H9 (cell line): ENCODE data around the gene EDRF1. TPM values are rescaled to one million over a fixed set of nuclear protein-coding genes. Genes with fewer than 3 reads are reported as not detected.

Experiments
- DNase-seq: peaks from one replicate; pipeline ENCODE4 v3.0.0-alpha.2; 2017
- H2AFZ ChIP-seq: one replicate; pipeline ENCODE4 v1.6.1; 2013; ENCODE audit warnings: mild to moderate bottlenecking, low read length, control low read depth, moderate library complexity
- H2AK5ac ChIP-seq: 2 replicates; pipeline ENCODE4 v1.6.1; 2013; ENCODE audit warnings: low read length, control low read depth, mixed read lengths; ENCODE audit not compliant: insufficient read length
- H2BK120ac ChIP-seq: one replicate; pipeline ENCODE4 v1.6.1; 2013; ENCODE audit warnings: low read depth, mild to moderate bottlenecking, low read length, control low read depth, inconsistent platforms; ENCODE audit not compliant: poor library complexity, severe bottlenecking
- H2BK12ac ChIP-seq: 2 replicates; pipeline ENCODE4 v1.6.1; 2013; ENCODE audit warnings: low read length, control low read depth, mixed read lengths, low read depth; ENCODE audit not compliant: insufficient read length
- H2BK15ac ChIP-seq: 2 replicates; pipeline ENCODE4 v1.6.1; 2013; ENCODE audit warnings: low read depth, low read length, control low read depth
- H2BK20ac ChIP-seq: one replicate; pipeline ENCODE4 v1.6.1; 2013; ENCODE audit warnings: low read depth, mild to moderate bottlenecking, low read length, control low read depth, inconsistent platforms; ENCODE audit not compliant: poor library complexity, severe bottlenecking
- H2BK5ac ChIP-seq: 2 replicates; pipeline ENCODE4 v1.6.1; 2013; ENCODE audit warnings: low read length, control low read depth, mixed read lengths; ENCODE audit not compliant: insufficient read length
- H3K14ac ChIP-seq: 2 replicates; pipeline ENCODE4 v1.6.1; 2013; ENCODE audit warnings: low read length, control low read depth; ENCODE audit not compliant: insufficient read depth
- H3K18ac ChIP-seq: 2 replicates; pipeline ENCODE4 v1.6.1; 2013; ENCODE audit warnings: low read depth, mild to moderate bottlenecking, mixed read lengths, low read length, control low read depth; ENCODE audit not compliant: insufficient read length
- H3K23ac ChIP-seq: 2 replicates; pipeline ENCODE4 v1.6.1; 2013; ENCODE audit warnings: low read length, control low read depth, mixed read lengths, low read depth; ENCODE audit not compliant: insufficient read length
- H3K23me2 ChIP-seq: 2 replicates; pipeline ENCODE4 v1.6.1; 2013; ENCODE audit warnings: low read depth, mild to moderate bottlenecking, mixed read lengths, low read length, control low read depth; ENCODE audit not compliant: insufficient read length, poor library complexity, severe bottlenecking
- H3K27ac ChIP-seq: 2 replicates; pipeline ENCODE4 v1.5.1; 2013; ENCODE audit warnings: low read length, control low read depth, mixed read lengths, low read depth; ENCODE audit not compliant: insufficient read length
- H3K27me3 ChIP-seq: 2 replicates; pipeline ENCODE4 v1.6.1; 2013; ENCODE audit warnings: low read length, control low read depth, inconsistent platforms; ENCODE audit not compliant: insufficient read depth
- H3K4ac ChIP-seq: 2 replicates; pipeline ENCODE4 v1.6.1; 2013; ENCODE audit warnings: low read depth, mild to moderate bottlenecking, control low read depth, inconsistent platforms, low read length, moderate library complexity
- H3K4me1 ChIP-seq: 2 replicates; pipeline ENCODE4 v1.6.1; 2013; ENCODE audit warnings: low read length, control low read depth, inconsistent platforms; ENCODE audit not compliant: insufficient read depth
- H3K4me2 ChIP-seq: 2 replicates; pipeline ENCODE4 v1.6.1; 2013; ENCODE audit warnings: low read length, control low read depth, mixed read lengths; ENCODE audit not compliant: insufficient read length, insufficient read depth
- H3K56ac ChIP-seq: 2 replicates; pipeline ENCODE4 v1.6.1; 2013; ENCODE audit warnings: low read depth, mild to moderate bottlenecking, mixed read lengths, low read length, control low read depth; ENCODE audit not compliant: insufficient read length
- H3K79me1 ChIP-seq: 2 replicates; pipeline ENCODE4 v1.6.1; 2013; ENCODE audit warnings: low read depth, mild to moderate bottlenecking, moderate library complexity, low read length, control low read depth, inconsistent platforms; ENCODE audit not compliant: insufficient read depth, poor library complexity, severe bottlenecking
- H3K79me2 ChIP-seq: 2 replicates; pipeline ENCODE4 v1.6.1; 2013; ENCODE audit warnings: low read length, control low read depth, inconsistent platforms; ENCODE audit not compliant: insufficient read depth
- H3K9ac ChIP-seq: 2 replicates; pipeline ENCODE4 v1.6.1; 2013; ENCODE audit warnings: low read length, control low read depth, mixed read lengths; ENCODE audit not compliant: insufficient read length; ENCODE audit errors: extremely low read depth
- H3K9me3 ChIP-seq: one replicate; pipeline ENCODE4 v1.6.1; 2013; ENCODE audit warnings: low read depth, low read length, inconsistent platforms; ENCODE audit not compliant: control insufficient read depth
- H3T11ph ChIP-seq: one replicate; pipeline ENCODE4 v1.6.1; 2013; ENCODE audit warnings: mild to moderate bottlenecking, low read length, control low read depth, inconsistent platforms
- H4K20me1 ChIP-seq: one replicate; pipeline ENCODE4 v1.6.1; 2013; ENCODE audit not compliant: control insufficient read depth, insufficient read length, insufficient read depth
- H4K5ac ChIP-seq: 2 replicates; pipeline ENCODE4 v1.6.1; 2013; ENCODE audit warnings: low read depth, mild to moderate bottlenecking, mixed read lengths, low read length, control low read depth; ENCODE audit not compliant: insufficient read length
- H4K8ac ChIP-seq: replicated peaks from 2 replicates; pipeline ENCODE4 v1.6.1; 2013; ENCODE audit warnings: low read length, control low read depth, mixed read lengths, low read depth; ENCODE audit not compliant: insufficient read length
- H4K91ac ChIP-seq: 2 replicates; pipeline ENCODE4 v1.6.1; 2013; ENCODE audit warnings: low read depth, mild to moderate bottlenecking, moderate library complexity, mixed read lengths, low read length, control low read depth; ENCODE audit not compliant: insufficient read length
- H3K27ac Mint-ChIP-seq, 3 experiments: 2 replicates in 2 of 3; 3 replicates in 1 of 3; pipeline ENCODE4 v1.8.0; 2020 to 2021; ENCODE audit warnings: mixed read lengths in 3 of 3, mild to moderate bottlenecking in 1 of 3, moderate library complexity in 1 of 3
- H3K27me3 Mint-ChIP-seq: 2 replicates; pipeline ENCODE4 v1.8.0; 2021; ENCODE audit warnings: low read depth, mild to moderate bottlenecking, moderate library complexity, mixed read lengths
- H3K36me3 Mint-ChIP-seq, 3 experiments: 2 replicates in 2 of 3; 3 replicates in 1 of 3; pipeline ENCODE4 v1.8.0; 2020 to 2021; ENCODE audit warnings: low read depth in 3 of 3, mixed read lengths in 3 of 3; ENCODE audit not compliant: insufficient read depth in 1 of 3
- H3K4me1 Mint-ChIP-seq, 2 experiments: 2 replicates each; pipeline ENCODE4 v1.8.0; 2020; ENCODE audit warnings: mixed read lengths in 2 of 2
- H3K4me3 Mint-ChIP-seq, 2 experiments: 2 replicates in 1 of 2; 3 replicates in 1 of 2; pipeline ENCODE4 v1.8.0; 2020 to 2021; ENCODE audit warnings: mild to moderate bottlenecking in 2 of 2, mixed read lengths in 2 of 2, moderate library complexity in 1 of 2
- H3K9me3 Mint-ChIP-seq, 2 experiments: 2 replicates in 1 of 2; 3 replicates in 1 of 2; pipeline ENCODE4 v1.8.0; 2020; ENCODE audit warnings: mild to moderate bottlenecking in 2 of 2, mixed read lengths in 2 of 2, moderate library complexity in 1 of 2
- CTCF ChIP-seq: fragments of 200-600 bp; sonication (generic); conservative IDR thresholded peaks from 3 replicates; pipeline ENCODE4 v1.8.0; 2021; ENCODE audit warnings: antibody characterized with exemption, mild to moderate bottlenecking
- WGBS: extraction: QIAGEN DNeasy Blood & Tissue Kit; methylation state at CpG from one replicate; pipeline ENCODE4 v1.1.7; 2013; ENCODE audit warnings: missing lambda C conversion rate, low lambda C conversion rate, mixed read lengths; ENCODE audit not compliant: insufficient read length; ENCODE audit errors: extremely low coverage; 5-methylcytosine and 5-hydroxymethylcytosine counted together
- total RNA-seq: library from RNA; stranded (reverse); gene quantifications from 2 replicates; pipeline ENCODE4 v1.2.1, GENCODE V29; 2021

EDRF1 gene
- total RNA-seq, 1 experiment from 2014 or later: 51.0 TPM

- no peaks in the 10 kb centered on the region for H3K79me1 ChIP-seq
- H2BK20ac ChIP-seq: no peak overlapping the region
- no peaks in the 10 kb centered on the region for H3K79me2 ChIP-seq
- H2BK5ac ChIP-seq: no peak overlapping the region
- no peaks in the 10 kb centered on the region for H4K20me1 ChIP-seq
- no peak overlapping the region for H3K4me3 Mint-ChIP-seq
- H3K4me1 Mint-ChIP-seq: no peaks in the 10 kb centered on the region
- no peak overlapping the region for H3T11ph ChIP-seq
- H3K9ac ChIP-seq: no peak overlapping the region
- no peak for TF ChIP-seq CTCF
- H2BK15ac ChIP-seq: no peak overlapping the region
- H4K91ac ChIP-seq: no peak overlapping the region
- H3K9me3 ChIP-seq: no peaks in the 10 kb centered on the region
- no peak overlapping the region for H3K4ac ChIP-seq
- no peak overlapping the region for H3K18ac ChIP-seq
- DNase-seq: no peak
- H3K4me2 ChIP-seq: no peak overlapping the region
- no peak overlapping the region for H2AFZ ChIP-seq
- H3K27me3 Mint-ChIP-seq: no peaks in the 10 kb centered on the region
- no peak overlapping the region for H2BK12ac ChIP-seq
- no peaks in the 10 kb centered on the region for H3K23me2 ChIP-seq
- no peaks in the 10 kb centered on the region for H3K27me3 ChIP-seq
- H3K27ac Mint-ChIP-seq: no peak overlapping the region
- no peak overlapping the region for H3K27ac ChIP-seq
- no peak overlapping the region for H2BK120ac ChIP-seq
- H3K36me3 Mint-ChIP-seq: peaks cover 47 to 93% (median 87%) of the 10 kb centered on the region in 3 experiments
- no peak overlapping the region for H3K14ac ChIP-seq
- H3K56ac ChIP-seq: no peak overlapping the region
- WGBS: no CpG with 5 or more reads among the region's 7 CpGs
- no peaks in the 10 kb centered on the region for H3K9me3 Mint-ChIP-seq
- no peak overlapping the region for H3K23ac ChIP-seq
- no peak overlapping the region for H2AK5ac ChIP-seq
- no peak overlapping the region for H4K5ac ChIP-seq
- H4K8ac ChIP-seq: no peak overlapping the region
- no peaks in the 10 kb centered on the region for H3K4me1 ChIP-seq
Measured at GRCh38 chr10:125739994-125740679, 20.6 kb downstream of the EDRF1 start.
